ENCODE measurements around the gene PSME3. TPM values are rescaled to one million over a fixed set of nuclear protein-coding genes. Genes with fewer than 3 reads are reported as not detected.

PSME3 gene
- total RNA-seq, 1 experiment from 2014 or later, result 163 TPM

DNA sequence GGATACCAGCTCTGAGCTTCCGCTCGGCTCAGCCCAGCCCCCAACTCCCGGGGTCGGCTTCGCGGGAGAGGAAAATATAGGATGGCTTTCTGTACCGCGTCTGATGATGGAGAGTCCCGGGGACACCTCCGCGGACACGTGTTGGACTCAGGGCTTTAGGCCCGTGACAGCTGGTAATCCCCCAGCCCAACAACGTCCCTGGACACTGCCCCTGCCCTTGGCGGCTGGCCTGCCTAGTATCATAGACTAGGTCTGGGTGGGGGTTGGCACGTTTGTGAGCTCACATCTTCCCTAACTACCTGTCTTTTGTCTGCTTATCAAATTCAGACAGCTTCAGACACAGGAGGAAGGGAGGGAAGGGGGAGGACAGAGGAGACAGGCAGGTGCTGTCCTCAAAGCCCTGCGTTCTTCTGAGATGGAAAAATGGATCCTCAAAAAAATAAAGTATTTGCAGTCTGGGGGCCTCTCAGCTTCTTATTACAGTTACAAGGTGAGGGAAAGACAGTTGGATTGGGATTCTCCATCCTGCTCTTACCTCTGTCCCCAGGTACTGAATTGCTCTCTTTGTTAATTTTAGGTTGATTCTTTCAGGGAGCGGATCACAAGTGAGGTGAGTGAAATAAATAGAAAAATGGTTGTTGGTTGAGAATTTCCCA lies 698 bp downstream of the PSME3 start:
- POLR2A ChIA-PET, result interaction anchor here (0.5 to 1.8 kb wide), 3 partner anchors 10 to 107 kb away, joined by 3 to 7 read pairs (median 3); partner anchors contain the start of gene BECN1
- TF ChIP-seq REST (IDR thresholded peaks at IDR 0.05; ENCODE audit: low read depth) (no peak), CBX3 (IDR thresholded peaks at IDR 0.05; ENCODE audit: low read depth) (no peak), ATF3 (IDR thresholded peaks at IDR 0.05) (no peak), POLR2AphosphoS5 (IDR thresholded peaks at IDR 0.05; ENCODE audit: low read depth, low read length) (no peak), FOSL1 (IDR thresholded peaks at IDR 0.05; ENCODE audit: low read depth) (no peak), EZH2phosphoT487 (IDR thresholded peaks at IDR 0.05; ENCODE audit: borderline replicate concordance) (no peak), ZFX (IDR thresholded peaks at IDR 0.05) (0 out of 2 replicates have a peak, but pooled peaks have one; percentile 33)
- TF ChIP-seq, protein P1, sequence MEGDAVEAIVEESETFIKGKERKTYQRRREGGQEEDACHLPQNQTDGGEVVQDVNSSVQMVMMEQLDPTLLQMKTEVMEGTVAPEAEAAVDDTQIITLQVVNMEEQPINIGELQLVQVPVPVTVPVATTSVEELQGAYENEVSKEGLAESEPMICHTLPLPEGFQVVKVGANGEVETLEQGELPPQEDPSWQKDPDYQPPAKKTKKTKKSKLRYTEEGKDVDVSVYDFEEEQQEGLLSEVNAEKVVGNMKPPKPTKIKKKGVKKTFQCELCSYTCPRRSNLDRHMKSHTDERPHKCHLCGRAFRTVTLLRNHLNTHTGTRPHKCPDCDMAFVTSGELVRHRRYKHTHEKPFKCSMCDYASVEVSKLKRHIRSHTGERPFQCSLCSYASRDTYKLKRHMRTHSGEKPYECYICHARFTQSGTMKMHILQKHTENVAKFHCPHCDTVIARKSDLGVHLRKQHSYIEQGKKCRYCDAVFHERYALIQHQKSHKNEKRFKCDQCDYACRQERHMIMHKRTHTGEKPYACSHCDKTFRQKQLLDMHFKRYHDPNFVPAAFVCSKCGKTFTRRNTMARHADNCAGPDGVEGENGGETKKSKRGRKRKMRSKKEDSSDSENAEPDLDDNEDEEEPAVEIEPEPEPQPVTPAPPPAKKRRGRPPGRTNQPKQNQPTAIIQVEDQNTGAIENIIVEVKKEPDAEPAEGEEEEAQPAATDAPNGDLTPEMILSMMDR (IDR thresholded peaks at IDR 0.05 in 2 of 3, conservative IDR thresholded peaks at IDR 0.05 in 1 of 3; ENCODE audit: borderline replicate concordance in 1 of 3, insufficient read depth in 1 of 3, low read depth in 2 of 3, low read length in 2 of 3), result no peak

More for the DNA sequence above, 698 bp downstream of the PSME3 start:
- DNase-seq (ENCODE audit: low read depth, low spot score) (no peak), ATAC-seq (peak; percentile 21; the same call in 1 of the 2 replicates)
- Histone ChIP-seq H3K4me3 (replicated peaks in 1 of 2; ENCODE audit: low read depth in 1 of 2, low read length in 2 of 2) (peak overlapping the region; percentile 89 to 93), H3K27ac (ENCODE audit: low read depth, low read length) (peak overlapping the region; percentile 80), H3K79me2 (ENCODE audit: insufficient read depth, low read length) (peaks cover 52% of the 10 kb centered on the region), H3K9me3 (ENCODE audit: control insufficient read depth in 1 of 2, insufficient read depth in 1 of 2, low read depth in 1 of 2, low read length in 2 of 2) (no peaks in the 10 kb centered on the region), H3K9ac (ENCODE audit: low read length) (peak overlapping the region; percentile 98), H4K20me1 (ENCODE audit: insufficient read depth) (no peaks in the 10 kb centered on the region), H3K4me2 (ENCODE audit: low read length) (peak overlapping the region; percentile 92), H2AFZ (ENCODE audit: low read depth, low read length, poor library complexity, severe bottlenecking) (no peak overlapping the region), H3K4me1 (ENCODE audit: control insufficient read depth in 1 of 2, insufficient read depth in 2 of 2, low read length in 2 of 2) (peaks cover 12 to 19% of the 10 kb centered on the region in 2 experiments; a peak in 3 of 4 replicates), H3K27me3 (ENCODE audit: insufficient read depth, low read length) (no peaks in the 10 kb centered on the region), H3K9me2 (ENCODE audit: insufficient read depth) (no peaks in the 10 kb centered on the region), H3K36me3 (ENCODE audit: control insufficient read depth in 1 of 2, insufficient read depth in 2 of 2, low read length in 2 of 2) (peaks cover 16 to 32% of the 10 kb centered on the region in 2 experiments; a peak in 3 of 4 replicates)
- RAD21 ChIA-PET (ENCODE audit: low non-redundant PET in 1 of 2, low total read pairs in 2 of 2, uncharacterized antibody in 2 of 2, unreplicated experiment in 2 of 2), result no interaction called here
- TSS peak; percentile 68 for BruUV-seq (replicated peaks)
- intact Hi-C loops (cut with micrococcal nuclease), result no loop called here
- CTCF ChIA-PET, result interaction anchor here (1.0 to 1.9 kb wide), 3 partner anchors 9 to 10 kb away, joined by 3 to 6 read pairs (median 3); partner anchors contain the start of gene BECN1
